ENCODE results near the gene CALCA.

The CALCA gene

GRCh38 chr11:14942745-14943144 is 29.4 kb downstream of the CALCA start:
- no peak for DNase-seq (ENCODE audit: low spot score)

GRCh38 chr11:14938936-14939335 is 33.2 kb downstream of the CALCA start:
- no peak for DNase-seq (ENCODE audit: low spot score)

DNA sequence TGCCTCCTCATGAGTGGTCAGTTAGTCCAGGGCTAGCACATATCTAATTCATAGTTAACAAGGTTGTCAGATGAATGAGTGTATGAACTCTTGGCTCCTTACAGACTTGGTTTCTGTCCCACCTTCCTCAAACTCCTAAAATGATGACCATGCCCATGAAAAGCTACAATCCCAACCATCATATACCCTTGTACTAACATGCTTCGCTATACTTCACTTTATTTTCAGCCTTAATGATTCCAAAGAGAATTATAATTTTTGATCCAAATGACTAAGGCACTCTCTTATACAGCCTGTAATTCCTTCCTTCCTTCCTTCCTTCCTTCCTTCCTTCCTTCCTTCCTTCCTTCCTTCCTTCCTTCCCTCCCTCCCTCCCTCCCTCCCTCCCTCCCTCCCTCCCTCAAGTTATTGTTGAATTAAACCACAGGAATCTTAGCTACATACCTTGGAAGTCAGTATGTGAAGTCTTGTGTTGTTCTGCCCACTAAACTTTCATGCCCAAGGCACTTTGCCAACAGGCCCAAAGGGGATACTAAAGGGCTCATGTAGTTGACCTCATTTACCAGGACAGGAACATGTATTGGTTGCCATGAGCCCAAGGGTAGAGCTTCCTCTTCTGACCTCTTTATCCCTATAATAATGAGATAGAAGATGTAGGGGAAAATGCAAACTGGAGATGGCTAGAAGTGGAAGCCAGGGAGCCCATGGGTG is 37.4 kb downstream of the CALCA start:
- DNase-seq (ENCODE audit: low spot score), result no peak

GRCh38 chr11:14932447-14932846 is 39.7 kb downstream of the CALCA start:
- no peak for DNase-seq (ENCODE audit: low spot score)

DNA sequence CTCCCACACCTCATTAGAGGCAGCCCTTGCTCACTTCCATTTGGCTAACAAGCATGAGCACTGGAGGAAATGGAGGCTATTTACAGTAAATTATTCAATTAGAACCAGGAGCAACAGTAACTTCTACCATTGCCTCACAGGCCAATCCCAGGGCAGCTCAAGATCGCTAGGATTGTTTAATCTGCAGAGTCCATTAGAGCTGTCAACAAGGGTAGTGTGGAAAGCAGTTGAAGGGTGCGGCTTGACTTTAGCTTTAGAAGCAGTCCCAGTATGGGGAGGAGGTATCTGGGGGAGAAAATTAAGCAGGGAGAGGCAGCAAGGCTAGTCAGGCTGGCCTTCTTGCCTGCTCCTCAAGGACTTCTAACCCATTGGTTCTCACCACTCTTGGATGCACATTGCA is 41.8 kb downstream of the CALCA start:
- DNase-seq (ENCODE audit: low spot score), result no peak

DNA sequence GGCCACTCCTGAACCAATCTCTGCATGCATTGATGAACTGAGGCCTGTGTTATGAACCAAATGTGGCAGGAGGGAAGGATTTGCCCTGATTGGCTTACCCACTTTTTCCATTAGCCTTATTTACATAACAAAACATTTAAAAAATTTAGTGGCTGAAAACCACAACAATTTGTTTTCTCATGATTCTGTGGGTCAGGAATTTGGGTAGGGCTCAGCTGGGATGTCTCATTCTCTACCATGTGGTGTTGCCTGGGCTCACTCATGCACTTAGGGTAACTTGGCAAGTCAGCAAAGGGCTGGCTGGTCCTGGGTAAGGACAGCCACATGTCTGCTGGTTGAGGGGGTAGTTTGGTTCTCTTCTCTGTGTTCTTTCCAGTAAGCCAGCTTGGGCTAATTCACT is 45.0 kb downstream of the CALCA start:
- DNase-seq (ENCODE audit: low spot score), result peak; percentile 68

GRCh38 chr11:14924318-14924717 is 47.8 kb downstream of the CALCA start:
- DNase-seq (ENCODE audit: low spot score), result no peak
